OCI-LY3 (cell line): ENCODE data around the gene GTPBP6.

Source experiments
- CTCF ChIP-seq: fragments of 200-600, 300-600 bp; sonication (generic); IDR thresholded peaks from 2 replicates; pipeline ENCODE4 v1.5.1; 2014; ENCODE audit warnings: antibody characterized with exemption, low read length, low read depth
- EZH2phosphoT487 ChIP-seq: fragments of 200-600 bp; shearing (Covaris generic); IDR thresholded peaks from 2 replicates; pipeline ENCODE4 v1.6.1; 2018; ENCODE audit warnings: antibody characterized with exemption, mixed run types, low read depth

- TF ChIP-seq CTCF (no peak), EZH2phosphoT487 (no peak)
These were observed 9.1 kb upstream of the GTPBP6 start for GRCh38 chrX:327660-328126.
